Measurements from ENCODE around the gene ASB13. TPM values are rescaled to one million over a fixed set of nuclear protein-coding genes. Genes with fewer than 3 reads are reported as not detected.

Gene ASB13
- total and polyA plus RNA-seq, 2 donors (not counting 1 experiment from before 2014, with no cell fraction given), result 2.5 to 4.4 TPM

DNA sequence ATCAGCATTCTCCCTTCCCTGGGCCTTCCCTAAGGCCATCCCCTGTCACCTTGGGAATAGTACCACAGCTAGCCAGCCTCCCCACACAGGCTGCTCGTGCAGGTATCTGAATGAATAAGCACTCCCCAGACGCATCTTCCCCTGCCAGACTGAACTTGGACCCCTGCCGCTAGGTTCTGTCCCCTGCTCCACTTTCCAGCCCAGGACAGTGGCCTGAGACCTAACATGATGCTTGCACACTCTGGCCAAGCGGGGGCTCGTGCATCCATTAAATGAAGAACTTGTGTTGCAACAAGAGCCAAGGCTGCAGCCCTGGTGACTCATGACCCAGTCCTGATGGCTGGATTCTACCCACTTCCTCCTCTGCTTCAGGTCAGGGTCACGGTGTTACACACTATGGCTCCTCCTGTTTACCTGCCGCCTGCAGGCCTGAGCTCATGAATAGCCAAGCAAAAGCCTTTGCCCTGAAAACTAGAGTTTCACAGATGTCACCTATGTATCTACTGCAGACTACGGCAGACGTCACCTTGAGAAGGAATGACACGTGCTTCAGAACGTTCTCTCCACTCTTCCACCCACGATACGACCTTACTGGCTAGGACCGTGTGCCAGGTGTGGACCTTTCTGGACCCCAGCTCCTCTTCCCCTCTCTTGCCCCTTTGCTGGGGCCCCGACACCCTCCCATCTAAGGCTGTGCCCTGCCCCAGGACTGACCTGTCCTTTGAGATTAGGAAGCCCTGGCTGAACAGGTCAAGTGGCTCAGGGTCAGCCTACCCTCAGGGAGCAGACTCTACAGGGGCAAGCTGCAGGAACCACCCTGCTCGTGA is 6.5 kb downstream of the ASB13 start:
- H3K4me1 Mint-ChIP-seq, result peaks cover 43% of the 10 kb centered on the region
- no peaks in the 10 kb centered on the region for H3K9me3 Mint-ChIP-seq (ENCODE audit: insufficient read depth)
- ChIA-PET CTCF (interaction anchor here (1.4 to 1.7 kb wide), 2 partner anchors 24 to 30 kb away, joined by 5 read pairs; partner anchors contain the start of gene TASOR2), POLR2A (interaction anchor here (0.6 kb wide), 1 partner anchor 214 kb away, joined by 3 read pairs; no protein-coding TSS in a partner anchor)
- H3K4me2 ChIP-seq (replicated peaks; ENCODE audit: low read depth, low read length, poor library complexity, severe bottlenecking), result peak overlapping the region; percentile 25
- no peaks in the 10 kb centered on the region for H3K27me3 ChIP-seq (replicated peaks in 1 of 4; ENCODE audit: control extremely low read depth in 1 of 4, control insufficient read depth in 3 of 4, insufficient read depth in 4 of 4, low read length in 3 of 4)
- no peak overlapping the region for H2AFZ ChIP-seq (ENCODE audit: insufficient read depth, low read depth, low read length, poor library complexity, severe bottlenecking)
- no peak overlapping the region for H3K4me3 Mint-ChIP-seq
- H3K27ac ChIP-seq (ENCODE audit: low read length in 2 of 2), result no peak overlapping the region
- H3K9me3 ChIP-seq (ENCODE audit: control extremely low read depth in 1 of 3, control insufficient read depth in 2 of 3, insufficient read depth in 1 of 3, low read length in 2 of 3), result peaks cover 0 to 3% (median 0%) of the 10 kb centered on the region in 3 donors
- H3K4me1 ChIP-seq (ENCODE audit: control insufficient read depth in 2 of 2, insufficient read depth in 2 of 2, low read length in 2 of 2), result peaks cover 9 to 10% of the 10 kb centered on the region in 2 donors
- ATAC-seq (ENCODE audit: low read depth), result peak; percentile 92
- intact Hi-C loops (cut with micrococcal nuclease), result no loop called here
- no peaks in the 10 kb centered on the region for H4K20me1 ChIP-seq (ENCODE audit: control insufficient read depth, insufficient read depth, low read length, poor library complexity, severe bottlenecking)
- H3K27ac Mint-ChIP-seq, result peak overlapping the region; percentile 50
- H3K27me3 Mint-ChIP-seq, result peaks cover 5% of the 10 kb centered on the region
- WGBS (ENCODE audit: insufficient coverage), result 61% methylated on average over 16 of the region's 16 CpGs
- H3K79me2 ChIP-seq (ENCODE audit: control insufficient read depth, insufficient read depth, low read length), result no peaks in the 10 kb centered on the region
- TF ChIP-seq EZH2 (IDR thresholded peaks at IDR 0.05; ENCODE audit: borderline replicate concordance, insufficient read depth, low read depth, low read length, poor library complexity, severe bottlenecking), result no peak
- TF ChIP-seq, protein P1, sequence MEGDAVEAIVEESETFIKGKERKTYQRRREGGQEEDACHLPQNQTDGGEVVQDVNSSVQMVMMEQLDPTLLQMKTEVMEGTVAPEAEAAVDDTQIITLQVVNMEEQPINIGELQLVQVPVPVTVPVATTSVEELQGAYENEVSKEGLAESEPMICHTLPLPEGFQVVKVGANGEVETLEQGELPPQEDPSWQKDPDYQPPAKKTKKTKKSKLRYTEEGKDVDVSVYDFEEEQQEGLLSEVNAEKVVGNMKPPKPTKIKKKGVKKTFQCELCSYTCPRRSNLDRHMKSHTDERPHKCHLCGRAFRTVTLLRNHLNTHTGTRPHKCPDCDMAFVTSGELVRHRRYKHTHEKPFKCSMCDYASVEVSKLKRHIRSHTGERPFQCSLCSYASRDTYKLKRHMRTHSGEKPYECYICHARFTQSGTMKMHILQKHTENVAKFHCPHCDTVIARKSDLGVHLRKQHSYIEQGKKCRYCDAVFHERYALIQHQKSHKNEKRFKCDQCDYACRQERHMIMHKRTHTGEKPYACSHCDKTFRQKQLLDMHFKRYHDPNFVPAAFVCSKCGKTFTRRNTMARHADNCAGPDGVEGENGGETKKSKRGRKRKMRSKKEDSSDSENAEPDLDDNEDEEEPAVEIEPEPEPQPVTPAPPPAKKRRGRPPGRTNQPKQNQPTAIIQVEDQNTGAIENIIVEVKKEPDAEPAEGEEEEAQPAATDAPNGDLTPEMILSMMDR (IDR thresholded peaks at IDR 0.05), result no peak
- H3K9ac ChIP-seq (ENCODE audit: low read length), result no peak overlapping the region
- no peak overlapping the region for H3K4me3 ChIP-seq (ENCODE audit: control extremely low read depth in 1 of 5, extremely low read depth in 1 of 5, insufficient read depth in 1 of 5, low read depth in 2 of 5, low read length in 4 of 5)
- DNase-seq, result peak; percentile 28
- H3K36me3 ChIP-seq (replicated peaks in 1 of 2; ENCODE audit: control extremely low read depth in 1 of 2, control insufficient read depth in 1 of 2, extremely low read depth in 1 of 2, insufficient read depth in 2 of 2, low read length in 1 of 2), result no peaks in the 10 kb centered on the region
